Transverse colon (tissue), 4 donors: ENCODE results near the gene TRMT44. TPM values are rescaled to one million over a fixed set of nuclear protein-coding genes. Genes with fewer than 3 reads are reported as not detected.

Experiments used
- DNase-seq: peaks from one replicate; pipeline ENCODE4 v3.0.0-alpha.2; 2019
- H3K27ac ChIP-seq, 4 donors: fragments of 200-600 bp; sonication (generic); 2 replicates each; pipeline ENCODE4 v1.5.1; 2016 to 2018; ENCODE audit warnings: inconsistent platforms in 4 of 4
- H3K27me3 ChIP-seq: fragments of 200-600 bp; sonication (generic); 2 replicates; pipeline ENCODE4 v1.5.1; 2017; ENCODE audit warnings: inconsistent platforms
- H3K36me3 ChIP-seq, 4 donors: fragments of 200-600 bp; sonication (generic); 2 replicates each; pipeline ENCODE4 v1.5.1; 2017 to 2019; ENCODE audit warnings: inconsistent platforms in 4 of 4
- H3K4me1 ChIP-seq, 4 donors: fragments of 200-600 bp; sonication (generic); 2 replicates each; pipeline ENCODE4 v1.5.1; 2017 to 2020; ENCODE audit warnings: inconsistent platforms in 4 of 4
- H3K4me3 ChIP-seq, 4 donors: fragments of 200-600 bp; sonication (generic); 1 replicate in 1 of 4; 2 replicates in 3 of 4; pipeline versions ENCODE4 v1.5.1 to v1.6.1; 2017 to 2019; ENCODE audit warnings: inconsistent platforms in 4 of 4
- H3K9me3 ChIP-seq, 2 donors: fragments of 200-600 bp; sonication (generic); 2 replicates each; pipeline ENCODE4 v1.5.1; 2017 to 2019; ENCODE audit warnings: inconsistent platforms in 2 of 2
- CTCF ChIP-seq, 5 experiments: fragments of 200-600 bp in 3 of 5; fragments of 450-650 bp in 2 of 5; sonication (generic) in 3 of 5; IDR thresholded peaks; 1 replicate in 2 of 5; 2 replicates in 3 of 5; pipeline ENCODE4 v1.5.1; 2016 to 2017; ENCODE audit warnings: antibody characterized with exemption in 5 of 5, inconsistent platforms in 3 of 5, mild to moderate bottlenecking in 2 of 5, moderate library complexity in 1 of 5
- EP300 ChIP-seq: sonication (generic); formaldehyde crosslinking; IDR thresholded peaks from one replicate; pipeline ENCODE4 v1.6.1; 2017; ENCODE audit warnings: antibody characterized with exemption, low read depth
- POLR2A ChIP-seq: fragments of 450-650 bp; IDR thresholded peaks from one replicate; pipeline ENCODE4 v1.6.1; 2016; ENCODE audit warnings: antibody characterized with exemption, mild to moderate bottlenecking, moderate library complexity
- POLR2AphosphoS5 ChIP-seq, 3 donors: sonication (generic); formaldehyde crosslinking; IDR thresholded peaks; one replicate each; pipeline ENCODE4 v1.6.1; 2016; ENCODE audit warnings: antibody characterized with exemption in 3 of 3
- WGBS, 2 donors: methylation state at CpG; one replicate each; pipeline ENCODE4 v1.1.5; 2018; ENCODE audit warnings: low coverage in 1 of 2; 5-methylcytosine and 5-hydroxymethylcytosine counted together
- in situ Hi-C, 4 donors: fragments of 200-750 bp; cut with MboI; loops; one replicate each; pipeline versions ENCODE4 v1.15.0 to v1.15.1; 2017; ENCODE audit warnings: low sequenced_read_pairs in 3 of 4, low pct_ligation_motif_present in 1 of 4, low pct_unique_long_range_greater_than_20kb in 1 of 4
- intact Hi-C: fragments of 100-400 bp; cut with DNase I; formaldehyde crosslinking; loops from one replicate; pipeline ENCODE4 v1.15.1; 2023; ENCODE audit warnings: low total_unique reads
- total RNA-seq, 4 donors: library from RNA; depleted of rRNA; stranded (reverse); fragments of >200 nt; gene quantifications; one replicate each; pipeline ENCODE4 v1.1.0, GENCODE V29; 2016

The TRMT44 gene
- total RNA-seq, 4 donors from 2014 or later: 19.1 to 190 (median 29.7) TPM

DNA sequence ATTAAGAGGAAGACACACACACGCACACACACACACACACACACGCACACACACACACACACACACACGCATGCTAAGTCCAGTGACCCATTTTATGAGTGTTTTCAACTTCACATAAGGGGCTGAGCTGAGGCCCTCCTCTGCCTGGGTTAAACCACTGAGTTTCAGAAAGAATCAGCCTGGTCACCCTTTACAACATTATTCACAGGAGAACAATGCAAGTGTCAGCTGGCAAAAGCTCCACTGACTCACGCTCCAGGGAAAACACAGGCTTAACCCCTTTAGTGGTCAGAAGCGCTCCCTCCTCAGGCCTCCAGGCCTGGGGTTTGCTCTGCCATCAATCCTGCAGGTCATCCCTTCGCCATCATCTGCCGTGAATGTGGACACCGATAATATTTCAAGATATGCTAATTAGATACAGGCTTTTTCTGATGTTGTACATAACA, 47.0 kb upstream of the TRMT44 start:
- peak; percentile 53 for DNase-seq
- H3K27ac ChIP-seq: peak overlapping the region; percentile 61 to 87 (median 78)

DNA sequence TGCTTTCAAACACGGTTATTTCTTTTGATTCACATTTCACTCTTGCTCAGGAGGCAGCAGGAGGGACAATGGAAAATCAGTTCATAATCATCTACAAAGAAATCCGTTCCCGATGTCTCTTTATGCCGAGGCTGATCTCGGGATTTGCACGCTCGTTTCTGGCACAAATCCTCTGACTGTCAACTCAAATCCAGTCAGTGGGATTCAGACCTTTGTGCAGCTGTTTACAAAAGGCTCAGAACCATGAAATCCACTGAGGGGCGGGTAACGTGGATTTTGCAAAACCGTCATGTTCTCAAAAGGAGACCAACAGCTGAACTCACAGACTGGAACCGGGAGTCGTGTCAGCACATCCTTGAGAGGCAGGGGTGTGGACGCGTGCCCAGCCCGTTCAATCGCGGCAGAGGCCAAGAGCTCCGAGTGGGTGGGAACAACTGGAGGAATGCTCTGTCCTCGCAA, 46.5 kb upstream of the TRMT44 start:
- intact Hi-C loops: loop anchor here (5.0 kb wide), 1 partner anchor 122 kb away; no protein-coding TSS in a partner anchor
- Histone ChIP-seq H3K4me3 (no peak overlapping the region), H3K4me1 (peaks cover 9 to 32% (median 16%) of the 10 kb centered on the region in 4 donors), H3K27ac (peak overlapping the region; percentile 61 to 87 (median 78)), H3K9me3 (no peaks in the 10 kb centered on the region), H3K27me3 (no peaks in the 10 kb centered on the region), H3K36me3 (peaks cover 0 to 5% (median 2%) of the 10 kb centered on the region in 4 donors)
- WGBS, 2 donors: 66 to 79% methylated on average over 7 to 19 of the region's 19 CpGs
- TF ChIP-seq CTCF (IDR thresholded peaks at IDR 0.05): no peak
- TF ChIP-seq POLR2AphosphoS5 (IDR thresholded peaks at IDR 0.05): peak in 1 of 3 donors; percentile 34
- no peak for TF ChIP-seq POLR2A
- no peak for TF ChIP-seq EP300
- in situ Hi-C loops: no loop called here
- DNase-seq: peak; percentile 49

More for the DNA sequence above, 47.0 kb upstream of the TRMT44 start:
- in situ Hi-C loops: no loop called here
- Histone ChIP-seq H3K9me3 (no peaks in the 10 kb centered on the region), H3K27me3 (no peaks in the 10 kb centered on the region), H3K4me1 (peaks cover 9 to 32% (median 16%) of the 10 kb centered on the region in 4 donors), H3K36me3 (peaks cover 0 to 10% (median 2%) of the 10 kb centered on the region in 4 donors), H3K4me3 (no peak overlapping the region)
- 39 to 67% methylated on average over 5 to 8 of the region's 8 CpGs for WGBS, 2 donors
- intact Hi-C loops: loop anchor here (5.0 kb wide), 1 partner anchor 121 kb away; no protein-coding TSS in a partner anchor
- TF ChIP-seq EP300: no peak
- peak in 1 of 5 experiments; percentile 17 for TF ChIP-seq CTCF (IDR thresholded peaks at IDR 0.05)
- peak in 2 of 3 donors; percentile 36 to 48 for TF ChIP-seq POLR2AphosphoS5 (IDR thresholded peaks at IDR 0.05)
- no peak for TF ChIP-seq POLR2A

GRCh38 chr4:8394806-8395205, 45.8 kb upstream of the TRMT44 start:
- in situ Hi-C loops (no loop called here), intact Hi-C loops (loop anchor here (5.0 kb wide), 1 partner anchor 123 kb away; no protein-coding TSS in a partner anchor)
- Histone ChIP-seq H3K9me3 (no peaks in the 10 kb centered on the region), H3K4me3 (no peak overlapping the region), H3K4me1 (peaks cover 9 to 32% (median 16%) of the 10 kb centered on the region in 4 donors), H3K27me3 (no peaks in the 10 kb centered on the region), H3K27ac (peak overlapping the region; percentile 61 to 87 (median 78)), H3K36me3 (peaks cover 0 to 7% (median 0%) of the 10 kb centered on the region in 4 donors)
- TF ChIP-seq CTCF (IDR thresholded peaks at IDR 0.05): no peak
- TF ChIP-seq EP300: no peak
- TF ChIP-seq POLR2A: no peak
- no peak for TF ChIP-seq POLR2AphosphoS5 (IDR thresholded peaks at IDR 0.05)
- WGBS, 2 donors: 91 to 100% methylated on average over 5 to 12 of the region's 12 CpGs
- no peak for DNase-seq

GRCh38 chr4:8395504-8396296, 44.9 kb upstream of the TRMT44 start:
- intact Hi-C loops: no loop called here
- Histone ChIP-seq H3K4me3 (no peak overlapping the region), H3K9me3 (no peaks in the 10 kb centered on the region), H3K27me3 (no peaks in the 10 kb centered on the region), H3K4me1 (peaks cover 9 to 32% (median 16%) of the 10 kb centered on the region in 4 donors), H3K36me3 (peaks cover 0 to 7% (median 0%) of the 10 kb centered on the region in 4 donors), H3K27ac (peak overlapping the region in 1 of 4 donors; percentile 8)
- in situ Hi-C loops: no loop called here
- WGBS, 2 donors: 95% methylated on average over 12 of the region's 12 CpGs; no CpG with 5 or more reads in 1 of the 2 donors
- TF ChIP-seq EP300 (no peak), POLR2AphosphoS5 (IDR thresholded peaks at IDR 0.05) (no peak), CTCF (IDR thresholded peaks at IDR 0.05) (no peak)
- no peak for DNase-seq
